ENCODE results near the gene GCNA.
"Not testable (repeated sequence)": the region's sequence is repeated elsewhere in the genome, so short reads cannot be mapped to it uniquely, and the experiment has no call there.

GCNA gene

GRCh38 chrX:71563921-71564320 lies 14.3 kb upstream of the GCNA start:
- DNase-seq, result no peak

- DNase-seq, result no peak
Observed at GRCh38 chrX:71565474-71566041, 12.7 kb upstream of the GCNA start.

GRCh38 chrX:71571390-71571789 lies 6.8 kb upstream of the GCNA start:
- DNase-seq, result not testable (repeated sequence)

GRCh38 chrX:71573590-71573989 lies 4.6 kb upstream of the GCNA start:
- DNase-seq, result no peak

- DNase-seq, result no peak
Observed at GRCh38 chrX:71577682-71578081, 555 bp upstream of the GCNA start.

GRCh38 chrX:71579136-71579989 lies 1.1 kb downstream of the GCNA start:
- DNase-seq, result no peak

- no peak for DNase-seq
Observed at GRCh38 chrX:71579990-71580380, 1.7 kb downstream of the GCNA start.

- DNase-seq, result no peak
Observed at GRCh38 chrX:71581210-71581609, 3.0 kb downstream of the GCNA start.

GRCh38 chrX:71586929-71587328 lies 8.7 kb downstream of the GCNA start:
- DNase-seq, result no peak

GRCh38 chrX:71593210-71593609 lies 15.0 kb downstream of the GCNA start:
- DNase-seq, result not testable (repeated sequence)

- no peak for DNase-seq
Observed at GRCh38 chrX:71599965-71600364, 21.7 kb downstream of the GCNA start.

- DNase-seq, result no peak
Observed at GRCh38 chrX:71603618-71604017, 25.4 kb downstream of the GCNA start.

GRCh38 chrX:71604141-71604540 lies 25.9 kb downstream of the GCNA start:
- no peak for DNase-seq

- no peak for DNase-seq
Observed at GRCh38 chrX:71604796-71605568, 26.7 kb downstream of the GCNA start.

- DNase-seq, result no peak
Observed at GRCh38 chrX:71606536-71607216, 28.4 kb downstream of the GCNA start.

GRCh38 chrX:71607488-71607887 lies 29.3 kb downstream of the GCNA start:
- no peak for DNase-seq

- no peak for DNase-seq
Observed at GRCh38 chrX:71609095-71609750, 31.0 kb downstream of the GCNA start.

- DNase-seq, result not testable (repeated sequence)
Observed at GRCh38 chrX:71611736-71612135, 33.5 kb downstream of the GCNA start.

GRCh38 chrX:71612256-71612655 lies 34.0 kb downstream of the GCNA start:
- DNase-seq, result no peak

GRCh38 chrX:71615056-71615455 lies 36.8 kb downstream of the GCNA start:
- no peak for DNase-seq

- DNase-seq, result peak; percentile 48
Observed at GRCh38 chrX:71615954-71616353, 37.7 kb downstream of the GCNA start.

- peak; percentile 58 for DNase-seq
Observed at GRCh38 chrX:71616672-71617529, 38.7 kb downstream of the GCNA start.
